Endothelial cell of umbilical vein (primary cell): Measurements from ENCODE around the gene PLEKHH3. TPM values are rescaled to one million over a fixed set of nuclear protein-coding genes. Genes with fewer than 3 reads are reported as not detected.

Experiments used
- BruUV-seq: library from RNA; stranded (reverse); fragments of 400-500 nt; replicated peaks from 2 replicates; lab custom pipeline; 2021; lab: Mats Ljungman, UMichigan
- CTCF ChIA-PET: fragments of 300-600, 350-600 bp; sonication (Branson Sonifier 250); formaldehyde crosslinking; loops from one replicate; lab custom pipeline; 2021; ENCODE audit warnings: antibody characterized with exemption, inconsistent platforms; lab: Charles Lee
- POLR2A ChIA-PET: fragments of 300-600, 350-600 bp; sonication (Branson Sonifier 250); formaldehyde crosslinking; loops from one replicate; lab custom pipeline; 2021; ENCODE audit warnings: antibody characterized with exemption, inconsistent platforms; lab: Charles Lee
- DNase-seq: peaks from one replicate; pipeline ENCODE4 v3.0.0-alpha.2; 2011; ENCODE audit warnings: low read depth, low spot score
- FAIRE-seq: peaks from 2 replicates; lab custom pipeline; 2011; peaks lifted over from hg19 to GRCh38; lab: Jason Lieb, UNC
- H2AFZ ChIP-seq: 2 replicates; pipeline ENCODE4 v1.6.0; 2012; ENCODE audit warnings: low read depth, low read length, control low read depth, inconsistent platforms
- H3K27ac ChIP-seq: 2 replicates; pipeline ENCODE4 v1.5.1; 2011; ENCODE audit warnings: low read depth, mild to moderate bottlenecking, control low read depth, low read length, moderate library complexity; ENCODE audit not compliant: insufficient read depth
- H3K27me3 ChIP-seq, 2 experiments: 2 replicates each; pipeline versions ENCODE4 v1.6.0 to v1.6.1; 2011; ENCODE audit warnings: low read length in 2 of 2, mixed read lengths in 1 of 2; ENCODE audit not compliant: control insufficient read depth in 2 of 2, insufficient read depth in 2 of 2
- H3K36me3 ChIP-seq, 2 experiments: 2 replicates in 1 of 2; 3 replicates in 1 of 2; pipeline ENCODE4 v1.5.1; 2011; ENCODE audit warnings: low read length in 2 of 2, mild to moderate bottlenecking in 1 of 2, moderate library complexity in 1 of 2; ENCODE audit not compliant: control insufficient read depth in 2 of 2, insufficient read depth in 2 of 2; ENCODE audit errors: extremely low read depth in 1 of 2
- H3K4me1 ChIP-seq: 3 replicates; pipeline ENCODE4 v1.5.1; 2011; ENCODE audit warnings: mild to moderate bottlenecking, low read length; ENCODE audit not compliant: control insufficient read depth, insufficient read depth; ENCODE audit errors: extremely low read depth
- H3K4me2 ChIP-seq: 2 replicates; pipeline ENCODE4 v1.6.1; 2011; ENCODE audit warnings: low read length, control low read depth, mixed read lengths; ENCODE audit not compliant: insufficient read depth
- H3K4me3 ChIP-seq, 3 experiments: fragments of 200-600 bp in 1 of 3; sonication (generic), shearing (Covaris generic) in 1 of 3; replicated peaks in 1 of 3; 2 replicates each; pipeline ENCODE4 v1.5.1; 2011 to 2016; ENCODE audit warnings: control low read depth in 3 of 3, low read length in 3 of 3, mild to moderate bottlenecking in 2 of 3, inconsistent platforms in 1 of 3, low read depth in 1 of 3, moderate library complexity in 1 of 3; ENCODE audit not compliant: insufficient read depth in 1 of 3
- H3K79me2 ChIP-seq: 2 replicates; pipeline ENCODE4 v1.6.0; 2012; ENCODE audit warnings: low read length, inconsistent platforms; ENCODE audit not compliant: control insufficient read depth, insufficient read depth
- H3K9ac ChIP-seq: replicated peaks from 2 replicates; pipeline ENCODE3; 2011; ENCODE audit warnings: low read length, control low read depth; ENCODE audit not compliant: insufficient read depth; ENCODE audit errors: extremely low read depth
- H3K9me1 ChIP-seq: replicated peaks from 3 replicates; pipeline ENCODE4 v1.6.0; 2011; ENCODE audit warnings: mild to moderate bottlenecking, low read length; ENCODE audit not compliant: control insufficient read depth, insufficient read depth; ENCODE audit errors: extremely low read depth
- H3K9me3 ChIP-seq: replicated peaks from 2 replicates; pipeline ENCODE4 v1.5.1; 2012; ENCODE audit warnings: low read length, inconsistent platforms; ENCODE audit not compliant: control insufficient read depth, insufficient read depth
- H4K20me1 ChIP-seq: replicated peaks from 2 replicates; pipeline ENCODE3; 2011; ENCODE audit warnings: mild to moderate bottlenecking, low read length; ENCODE audit not compliant: control insufficient read depth, insufficient read depth; ENCODE audit errors: extremely low read depth
- CTCF ChIP-seq, 2 donors: IDR thresholded peaks; 1 replicate in 1 of 2; 2 replicates in 1 of 2; pipeline ENCODE4 v1.5.1; 2011; ENCODE audit warnings: low read length in 2 of 2, mild to moderate bottlenecking in 2 of 2, moderate library complexity in 2 of 2, control low read depth in 1 of 2, inconsistent platforms in 1 of 2, low read depth in 1 of 2; ENCODE audit not compliant: insufficient read depth in 1 of 2; ENCODE audit errors: extremely low read depth in 1 of 2
- EZH2 ChIP-seq: IDR thresholded peaks from 2 replicates; pipeline ENCODE4 v1.6.1; 2012; ENCODE audit warnings: borderline replicate concordance, low read depth, mild to moderate bottlenecking, moderate library complexity, low read length, inconsistent platforms; ENCODE audit not compliant: severe bottlenecking
- FOS ChIP-seq: IDR thresholded peaks from 2 replicates; pipeline ENCODE4 v1.6.1; 2011; ENCODE audit warnings: mild to moderate bottlenecking, low read length, moderate library complexity, borderline replicate concordance; ENCODE audit not compliant: insufficient read depth
- GATA2 ChIP-seq: IDR thresholded peaks from 2 replicates; pipeline ENCODE4 v1.7.0; 2011; ENCODE audit warnings: low read depth, mild to moderate bottlenecking, moderate library complexity, mixed read lengths, low read length; ENCODE audit not compliant: insufficient read length, insufficient read depth
- JUN ChIP-seq: IDR thresholded peaks from 2 replicates; pipeline ENCODE4 v1.6.1; 2011; ENCODE audit warnings: borderline replicate concordance, low read depth; ENCODE audit not compliant: insufficient read length, insufficient read depth
- MAX ChIP-seq: IDR thresholded peaks from 2 replicates; pipeline ENCODE4 v1.6.1; 2011; ENCODE audit not compliant: insufficient read depth, insufficient read length
- MYC ChIP-seq: IDR thresholded peaks from one replicate; pipeline ENCODE4 v1.6.1; 2011; ENCODE audit warnings: mild to moderate bottlenecking, low read depth, low read length
- POLR2A ChIP-seq: IDR thresholded peaks from 2 replicates; pipeline ENCODE4 v1.6.1; 2012; ENCODE audit warnings: low read depth, mild to moderate bottlenecking, control low read depth, low read length
- POLR2AphosphoS5 ChIP-seq: IDR thresholded peaks from 2 replicates; pipeline ENCODE4 v1.6.1; 2012; ENCODE audit warnings: low read depth, mild to moderate bottlenecking, control low read depth, low read length, moderate library complexity; ENCODE audit not compliant: insufficient read depth
- dilution Hi-C: fragments of 300-500 bp; cut with MboI; formaldehyde crosslinking; loops from one replicate; pipeline ENCODE4 v1.15.0; 2019; ENCODE audit warnings: low sequenced_read_pairs; ENCODE audit not compliant: extremely low pct_ligation_motif_present
- intact Hi-C: fragments of 100-400 bp; cut with micrococcal nuclease; formaldehyde crosslinking; loops from one replicate; pipeline ENCODE4 v1.10.0; 2022
- polyA plus RNA-seq, 4 experiments: library from polyadenylated mRNA; depleted of rRNA in 3 of 4; stranded (reverse) in 3 of 4; unstranded in 1 of 4; fragments of >200 nt; gene quantifications; 2 replicates each; pipeline versions ENCODE4 v1.2.1 to v1.2.3, GENCODE V29; 2011 to 2012; ENCODE audit warnings: missing spikeins in 1 of 4
- total RNA-seq: library from RNA; stranded (reverse); gene quantifications from 2 replicates; pipeline ENCODE4 v1.2.3, GENCODE V29; 2021

The PLEKHH3 gene
- total and polyA plus RNA-seq, 2 donors (not counting 3 experiments of a cell fraction or from before 2014, with no cell fraction given), result 5.4 to 11.3 TPM

- Histone ChIP-seq H3K36me3 (peaks cover 10 to 32% of the 10 kb centered on the region in 2 experiments), H3K4me3 (no peak overlapping the region), H4K20me1 (no peaks in the 10 kb centered on the region), H3K79me2 (no peaks in the 10 kb centered on the region), H3K27ac (no peak overlapping the region), H3K4me1 (no peaks in the 10 kb centered on the region), H3K4me2 (no peak overlapping the region), H3K9me1 (no peaks in the 10 kb centered on the region), H3K27me3 (no peaks in the 10 kb centered on the region), H3K9me3 (no peaks in the 10 kb centered on the region), H2AFZ (no peak overlapping the region), H3K9ac (no peak overlapping the region)
- no TSS peak for BruUV-seq
- intact Hi-C loops, result no loop called here
- FAIRE-seq (no peak), DNase-seq (no peak)
- dilution Hi-C loops, result no loop called here
- ChIA-PET POLR2A (no interaction called here), CTCF (interaction anchor here (3.1 kb wide), 1 partner anchor 122 kb away, joined by 19 read pairs; no protein-coding TSS in a partner anchor)
- TF ChIP-seq EZH2, result no peak
- no peak for TF ChIP-seq CTCF (IDR thresholded peaks at IDR 0.05; ENCODE audit: extremely low read depth in 1 of 2, insufficient read depth in 1 of 2, low read depth in 1 of 2, low read length in 2 of 2)
- TF ChIP-seq FOS, result no peak
- TF ChIP-seq MAX, result no peak
- no peak for TF ChIP-seq JUN
- TF ChIP-seq MYC, result no peak
- TF ChIP-seq POLR2A, result no peak
- no peak for TF ChIP-seq GATA2
- TF ChIP-seq POLR2AphosphoS5, result no peak
These were observed 23.9 kb upstream of the PLEKHH3 start for GRCh38 chr17:42700586-42701289.
